Large intestine (tissue), 3 donors: ENCODE measurements around the gene LSS. TPM values are rescaled to one million over a fixed set of nuclear protein-coding genes. Genes with fewer than 3 reads are reported as not detected.
"Not testable (repeated sequence)": the region's sequence is repeated elsewhere in the genome, so short reads cannot be mapped to it uniquely, and the experiment has no call there.

Experiments used
- DNase-seq, 2 donors: peaks; one replicate each; pipeline versions ENCODE4 v3.0.0 to v3.0.0-alpha.2; 2013
- H3K27ac ChIP-seq: one replicate; pipeline ENCODE4 v1.5.1; 2013; ENCODE audit warnings: low read length
- H3K27me3 ChIP-seq: 2 replicates; pipeline ENCODE4 v1.6.1; 2013; ENCODE audit warnings: low read length; ENCODE audit not compliant: control insufficient read depth, insufficient read depth
- H3K36me3 ChIP-seq: 2 replicates; pipeline ENCODE4 v1.6.1; 2013; ENCODE audit warnings: low read length; ENCODE audit not compliant: control insufficient read depth, insufficient read depth
- H3K4me1 ChIP-seq: one replicate; pipeline ENCODE4 v1.6.1; 2013; ENCODE audit warnings: low read length; ENCODE audit not compliant: control insufficient read depth, insufficient read depth
- H3K4me3 ChIP-seq: one replicate; pipeline ENCODE4 v1.5.1; 2013; ENCODE audit warnings: low read length
- H3K9me3 ChIP-seq: one replicate; pipeline ENCODE4 v1.6.1; 2013; ENCODE audit warnings: mild to moderate bottlenecking, low read depth, low read length, moderate library complexity; ENCODE audit not compliant: control insufficient read depth
- WGBS: methylation state at CpG from one replicate; pipeline ENCODE4 v1.1.5; 2013; ENCODE audit warnings: low lambda C conversion rate; ENCODE audit not compliant: insufficient coverage; 5-methylcytosine and 5-hydroxymethylcytosine counted together
- polyA plus RNA-seq: library from polyadenylated mRNA; unstranded; fragments of 120-200 nt; gene quantifications from one replicate; pipeline ENCODE4 v1.2.1, GENCODE V29; 2013

Gene LSS
- polyA plus RNA-seq, 1 donor = 33.3 TPM

DNA sequence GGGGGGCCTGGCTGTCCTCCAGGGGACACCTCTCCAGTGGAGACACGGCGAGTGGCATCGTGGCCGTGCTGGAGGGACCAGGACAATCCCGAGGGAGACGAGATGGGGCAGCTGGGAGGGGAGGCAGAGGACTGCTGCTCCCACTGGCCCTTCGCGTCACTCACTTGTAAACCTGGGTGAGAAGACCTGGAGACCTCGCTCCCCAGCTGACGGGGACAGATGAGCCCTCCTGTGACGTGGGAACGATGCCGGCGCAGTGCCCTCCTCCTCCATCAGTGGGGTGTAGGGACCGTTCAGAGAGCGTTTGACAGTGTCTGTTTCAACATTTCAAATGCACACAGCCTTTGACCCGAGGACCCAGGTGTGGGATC, 48.9 kb downstream of the LSS start:
- DNase-seq = no peak
- no CpG with 5 or more reads among the region's 17 CpGs for WGBS

GRCh38 chr21:46178961-46179360, 49.6 kb downstream of the LSS start:
- Histone ChIP-seq H3K27ac (no peak overlapping the region), H3K4me1 (no peaks in the 10 kb centered on the region), H3K4me3 (no peak overlapping the region), H3K27me3 (no peaks in the 10 kb centered on the region), H3K36me3 (no peaks in the 10 kb centered on the region), H3K9me3 (peaks cover 9% of the 10 kb centered on the region)
- WGBS = 90% methylated on average over 2 of the region's 4 CpGs
- DNase-seq = no peak

More for the DNA sequence above, 48.9 kb downstream of the LSS start:
- Histone ChIP-seq H3K36me3 (no peaks in the 10 kb centered on the region), H3K4me1 (no peaks in the 10 kb centered on the region), H3K9me3 (peaks cover 9% of the 10 kb centered on the region), H3K4me3 (no peak overlapping the region), H3K27ac (no peak overlapping the region), H3K27me3 (no peaks in the 10 kb centered on the region)

DNA sequence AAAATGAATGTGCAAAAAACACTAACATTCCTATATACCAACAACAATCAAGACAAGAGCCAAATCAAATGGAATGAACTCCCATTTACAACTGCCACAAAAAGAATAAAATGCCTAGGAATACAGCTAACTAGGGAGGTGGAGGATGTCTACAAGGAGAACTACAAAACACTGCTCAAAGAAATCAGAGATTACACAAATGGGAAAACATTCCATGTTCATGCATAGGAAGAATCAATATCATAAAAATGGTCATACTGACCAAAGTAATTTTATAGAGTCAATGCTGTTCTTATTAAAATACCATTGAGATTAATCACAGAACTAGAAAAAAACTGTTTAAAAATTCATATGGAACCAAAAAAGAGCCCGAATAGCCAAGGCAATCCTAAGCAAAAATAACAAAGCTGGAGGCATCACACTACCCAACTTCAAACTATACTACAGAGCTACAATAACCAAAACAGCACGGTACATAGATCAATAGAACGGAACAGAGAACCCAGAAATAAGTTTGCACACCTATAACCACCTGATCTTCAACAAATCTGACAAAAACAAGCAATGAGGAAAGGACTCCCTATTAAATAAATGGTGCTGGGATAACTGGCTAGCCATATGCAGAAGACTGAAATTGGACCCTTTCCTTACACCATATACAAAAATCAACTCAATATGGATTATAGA, 52.0 kb downstream of the LSS start:
- H3K36me3 ChIP-seq, H3K9me3 ChIP-seq, DNase-seq, H3K27me3 ChIP-seq, H3K4me1 ChIP-seq, H3K27ac ChIP-seq, H3K4me3 ChIP-seq: not testable (repeated sequence)
- WGBS = no CpG with 5 or more reads among the region's 3 CpGs

DNA sequence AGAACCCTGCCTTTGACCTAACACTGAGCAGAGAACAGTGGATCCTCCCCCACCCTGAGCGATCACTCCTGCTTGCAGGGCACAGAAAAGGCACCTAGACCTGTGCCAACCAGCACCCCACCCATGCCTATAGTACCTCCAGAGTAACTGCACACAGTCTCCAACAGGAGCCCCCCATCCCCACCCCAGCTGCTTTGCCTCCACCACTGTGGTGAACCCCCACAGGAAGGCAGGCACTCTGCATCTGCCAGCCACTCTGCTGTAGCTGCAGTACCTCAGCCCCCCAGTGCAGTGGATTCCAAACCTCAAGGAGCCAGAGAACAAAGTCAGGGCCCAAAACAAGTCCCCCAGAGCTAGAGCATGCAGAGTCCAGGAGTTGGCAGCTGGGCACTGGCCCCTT, 55.0 kb downstream of the LSS start:
- no peak overlapping the region for H3K27ac ChIP-seq
- no peaks in the 10 kb centered on the region for H3K4me1 ChIP-seq
- H3K27me3 ChIP-seq = no peaks in the 10 kb centered on the region
- WGBS = no CpG with 5 or more reads among the region's 1 CpG
- H3K9me3 ChIP-seq = peaks cover 3% of the 10 kb centered on the region
- DNase-seq = no peak
- H3K4me3 ChIP-seq = no peak overlapping the region
- no peaks in the 10 kb centered on the region for H3K36me3 ChIP-seq

DNA sequence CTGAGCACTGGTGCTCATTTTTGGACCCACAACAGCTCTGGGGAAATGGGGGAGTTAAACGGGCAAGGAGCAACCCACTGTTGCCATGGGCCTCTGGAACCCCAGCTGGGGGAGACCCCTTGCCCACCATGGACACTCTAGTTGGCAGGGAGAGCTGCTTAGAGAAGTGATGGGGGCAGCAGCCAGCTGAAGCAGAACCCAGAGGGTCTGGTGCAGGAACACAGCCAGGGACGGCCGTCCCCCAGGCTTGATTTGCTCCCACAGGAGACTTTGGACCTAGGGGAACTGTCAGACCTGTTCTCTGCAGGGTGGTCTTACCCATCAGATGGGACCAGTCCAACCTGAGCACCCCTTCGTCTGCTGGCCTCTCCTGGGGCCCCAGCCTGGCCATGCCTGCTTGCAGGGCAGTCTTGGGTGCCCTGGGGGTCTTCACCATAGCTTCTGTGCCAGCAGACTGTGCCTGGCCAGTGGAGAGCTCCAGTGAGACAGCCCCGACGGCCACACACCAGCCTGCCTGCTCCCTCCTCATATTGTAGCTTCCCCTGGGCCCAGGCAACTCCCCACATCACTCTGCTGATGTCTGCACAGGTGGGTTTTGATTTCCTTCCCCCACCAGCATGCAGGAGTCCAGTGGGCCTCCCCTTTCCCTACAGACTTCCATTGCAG, 55.6 kb downstream of the LSS start:
- Histone ChIP-seq H3K9me3 (peaks cover 3% of the 10 kb centered on the region), H3K27me3 (no peaks in the 10 kb centered on the region), H3K27ac (no peak overlapping the region), H3K4me3 (no peak overlapping the region), H3K36me3 (no peaks in the 10 kb centered on the region), H3K4me1 (no peaks in the 10 kb centered on the region)
- no CpG with 5 or more reads among the region's 6 CpGs for WGBS
- no peak for DNase-seq

GRCh38 chr21:46171996-46172862, 56.3 kb downstream of the LSS start:
- H3K4me1 ChIP-seq = no peaks in the 10 kb centered on the region
- H3K4me3 ChIP-seq = no peak overlapping the region
- DNase-seq = no peak
- WGBS = no CpG with 5 or more reads among the region's 21 CpGs
- no peaks in the 10 kb centered on the region for H3K27me3 ChIP-seq
- peaks cover 3% of the 10 kb centered on the region for H3K9me3 ChIP-seq
- H3K36me3 ChIP-seq = no peaks in the 10 kb centered on the region
- H3K27ac ChIP-seq = no peak overlapping the region

- H3K27me3 ChIP-seq = no peaks in the 10 kb centered on the region
- H3K9me3 ChIP-seq = no peaks in the 10 kb centered on the region
- DNase-seq = no peak
- WGBS = 83% methylated on average over 1 of the region's 2 CpGs
- no peaks in the 10 kb centered on the region for H3K36me3 ChIP-seq
- no peak overlapping the region for H3K27ac ChIP-seq
- H3K4me3 ChIP-seq = no peak overlapping the region
- no peaks in the 10 kb centered on the region for H3K4me1 ChIP-seq
These were observed 57.0 kb downstream of the LSS start for GRCh38 chr21:46171585-46171984.

DNA sequence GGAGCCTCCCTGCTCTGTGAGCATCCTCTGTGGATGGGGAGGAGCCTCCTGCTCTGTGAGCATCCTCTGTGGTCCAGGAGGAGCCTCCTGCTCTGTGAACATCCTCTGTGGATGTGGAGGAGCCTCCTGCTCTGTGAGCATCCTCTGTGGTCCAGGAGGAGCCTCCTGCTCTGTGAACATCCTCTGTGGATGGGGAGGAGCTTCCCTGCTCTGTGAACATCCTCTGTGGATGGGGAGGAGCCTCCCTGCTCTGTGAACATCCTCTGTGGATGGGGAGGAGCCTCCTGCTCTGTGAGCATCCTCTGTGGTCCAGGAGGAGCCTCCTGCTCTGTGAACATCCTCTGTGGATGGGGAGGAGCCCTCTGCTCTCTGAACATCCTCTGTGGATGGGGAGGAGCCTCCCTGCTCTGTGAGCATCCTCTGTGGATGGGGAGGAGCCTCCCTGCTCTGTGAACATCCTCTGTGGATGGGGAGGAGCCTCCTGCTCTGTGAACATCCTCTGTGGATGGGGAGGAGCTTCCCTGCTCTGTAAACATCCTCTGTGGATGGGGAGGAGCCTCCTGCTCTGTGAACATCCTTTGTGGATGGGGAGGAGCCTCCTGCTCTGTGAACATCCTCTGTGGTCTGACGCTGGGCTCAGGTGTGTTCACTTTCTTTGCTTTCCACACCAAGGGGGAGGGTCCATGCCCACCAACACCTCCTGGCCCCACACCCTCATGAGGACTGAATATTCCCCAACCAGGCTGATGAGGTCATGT, 58.0 kb downstream of the LSS start:
- not testable (repeated sequence) for H3K27me3 ChIP-seq, H3K4me3 ChIP-seq, H3K36me3 ChIP-seq, H3K9me3 ChIP-seq, DNase-seq, H3K27ac ChIP-seq, H3K4me1 ChIP-seq
- no CpG with 5 or more reads among the region's 1 CpG for WGBS

DNA sequence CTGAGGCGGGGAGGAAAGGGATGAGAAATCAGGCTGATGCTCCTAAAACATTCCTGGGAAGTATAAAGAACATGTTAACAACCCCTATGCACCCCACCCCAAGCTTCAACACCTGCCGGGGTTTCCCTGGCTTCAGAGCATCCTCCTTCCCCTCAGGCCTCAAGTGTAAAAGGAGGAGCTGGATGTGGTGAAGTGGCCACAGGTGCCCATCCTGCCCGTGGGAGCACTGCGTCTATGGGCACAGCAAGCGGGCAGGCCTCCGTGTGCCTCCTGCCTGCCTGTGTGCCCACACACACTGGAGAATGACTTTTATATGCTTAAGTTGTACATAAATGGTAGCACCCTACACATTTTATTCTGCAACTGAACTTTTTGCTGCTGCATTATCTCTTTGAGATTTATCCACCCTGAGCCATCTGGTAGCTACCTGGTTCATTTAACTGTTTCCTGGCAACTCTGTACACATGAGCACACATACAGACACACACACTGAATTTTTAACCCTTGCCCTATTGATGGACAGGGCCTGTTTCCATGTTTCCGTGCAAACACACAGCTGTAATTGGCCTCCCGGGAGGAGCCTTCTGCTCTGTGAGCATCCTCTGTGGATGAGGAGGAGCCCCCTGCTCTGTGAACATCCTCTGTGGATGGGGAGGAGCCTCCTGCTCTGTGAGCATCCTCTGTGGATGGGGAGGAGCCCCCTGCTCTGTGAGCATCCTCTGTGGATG, 59.8 kb downstream of the LSS start:
- H3K36me3 ChIP-seq = no peaks in the 10 kb centered on the region
- H3K27me3 ChIP-seq = no peaks in the 10 kb centered on the region
- no peak overlapping the region for H3K27ac ChIP-seq
- no peak for DNase-seq
- no peaks in the 10 kb centered on the region for H3K9me3 ChIP-seq
- H3K4me1 ChIP-seq = no peaks in the 10 kb centered on the region
- no CpG with 5 or more reads among the region's 8 CpGs for WGBS
- H3K4me3 ChIP-seq = no peak overlapping the region
